CD4-positive, alpha-beta T cell treated with Interleukin-10 for 1 hour (primary cell): Measurements from ENCODE around the gene NTSR2.
"Not testable (repeated sequence)": the region's sequence is repeated elsewhere in the genome, so short reads cannot be mapped to it uniquely, and the experiment has no call there.

Experiments
- DNase-seq: peaks from one replicate; pipeline ENCODE4 v3.0.0-alpha.2; 2020

Gene NTSR2

DNA sequence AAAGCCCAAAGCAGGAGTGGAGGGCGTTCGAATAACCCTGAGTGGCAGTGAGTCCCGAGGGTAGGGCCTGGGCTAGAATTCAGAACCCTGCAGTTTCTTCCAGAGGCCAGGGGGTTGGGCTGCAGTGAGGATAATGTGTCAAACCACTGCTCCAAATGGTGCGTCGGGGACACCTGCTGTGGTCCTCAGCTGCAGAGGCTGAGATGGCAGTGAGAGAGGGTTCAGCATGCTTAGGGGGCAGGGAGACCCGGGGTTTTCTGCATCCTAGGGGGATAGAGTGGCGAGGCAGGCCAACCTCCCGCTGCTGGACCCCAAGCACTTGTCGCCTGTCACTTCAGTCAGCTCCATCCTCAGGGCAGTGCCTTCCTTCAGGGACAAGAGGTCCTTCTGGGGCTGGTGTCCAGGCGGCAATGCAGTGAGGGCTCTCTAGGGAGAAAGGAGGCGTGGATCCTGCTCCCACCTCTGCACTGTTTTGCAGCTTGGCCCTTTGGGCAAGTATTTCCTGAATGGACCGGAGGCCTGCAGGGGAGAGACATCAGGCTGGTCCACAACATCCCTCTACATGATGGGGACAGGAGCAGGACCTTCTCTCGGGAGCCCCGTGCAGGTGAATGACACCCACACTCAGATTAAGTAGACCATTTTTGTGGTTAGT is 8.4 kb upstream of the NTSR2 start:
- no peak for DNase-seq

DNA sequence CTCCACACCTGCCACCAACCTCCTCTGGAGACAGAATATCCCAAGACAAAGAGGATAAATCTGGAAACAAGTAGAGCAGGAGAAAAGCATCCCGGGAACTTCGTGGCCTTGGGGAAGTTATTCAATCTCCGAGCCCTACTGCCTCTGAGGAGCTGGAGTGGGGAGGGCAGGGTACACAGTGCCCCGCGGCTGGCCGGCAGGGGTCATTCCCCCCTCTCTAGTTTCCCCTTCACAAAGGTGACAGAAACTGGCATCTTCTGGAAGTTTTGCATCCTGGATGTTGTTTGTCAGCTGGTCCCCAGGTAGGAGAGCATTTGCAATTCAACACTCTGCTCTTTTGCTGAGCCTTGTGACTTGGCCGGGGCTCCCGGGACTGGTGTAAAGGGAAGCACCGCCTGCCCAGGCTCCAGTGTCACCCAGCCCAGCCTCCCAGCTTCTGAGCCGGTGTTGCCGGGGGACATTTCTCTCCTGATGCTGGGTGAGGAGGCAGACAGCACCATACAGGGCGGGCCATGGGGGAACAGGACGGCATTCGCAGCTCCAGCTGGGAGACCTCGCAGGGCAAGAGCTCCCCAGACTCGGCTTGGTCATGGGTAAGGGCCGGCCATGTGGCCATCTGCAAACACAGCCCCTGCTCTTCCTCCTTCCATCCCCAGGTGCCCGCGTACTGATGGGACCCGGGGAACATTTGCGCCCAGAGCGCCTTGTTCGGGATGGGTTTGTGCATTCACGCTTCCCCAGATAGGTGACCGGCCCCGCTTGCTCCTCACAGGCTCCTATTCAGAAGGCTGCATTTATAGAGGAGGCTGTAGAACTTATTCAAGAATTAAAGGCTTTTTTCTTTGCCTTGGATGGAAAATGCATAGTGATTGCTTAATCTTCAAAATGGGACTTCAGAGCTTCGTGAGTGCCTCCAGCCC is 7.4 kb upstream of the NTSR2 start:
- DNase-seq = no peak

GRCh38 chr2:11676640-11677039 is 6.6 kb upstream of the NTSR2 start:
- DNase-seq = no peak

- DNase-seq = no peak
These were observed 5.6 kb upstream of the NTSR2 start for GRCh38 chr2:11675423-11676112.

DNA sequence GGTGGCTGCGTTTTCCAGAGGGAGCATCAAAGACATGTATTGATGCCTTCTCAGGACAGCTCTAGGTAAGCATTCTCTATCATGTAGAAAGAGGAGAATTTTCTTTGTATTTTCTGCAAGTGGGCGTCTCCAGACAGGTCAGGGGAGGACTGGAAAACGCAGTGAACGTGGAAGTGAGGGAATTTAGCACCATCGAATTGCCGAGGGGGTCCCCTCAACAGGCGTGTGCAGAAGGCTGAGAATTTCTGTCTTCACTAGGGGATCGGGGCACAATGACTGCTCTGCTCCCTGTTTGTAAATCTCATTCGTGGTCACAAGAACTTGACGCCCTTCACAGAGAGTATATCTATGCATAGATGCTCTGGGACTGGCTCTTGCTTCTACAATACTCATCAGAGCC is 5.0 kb upstream of the NTSR2 start:
- DNase-seq = no peak

DNA sequence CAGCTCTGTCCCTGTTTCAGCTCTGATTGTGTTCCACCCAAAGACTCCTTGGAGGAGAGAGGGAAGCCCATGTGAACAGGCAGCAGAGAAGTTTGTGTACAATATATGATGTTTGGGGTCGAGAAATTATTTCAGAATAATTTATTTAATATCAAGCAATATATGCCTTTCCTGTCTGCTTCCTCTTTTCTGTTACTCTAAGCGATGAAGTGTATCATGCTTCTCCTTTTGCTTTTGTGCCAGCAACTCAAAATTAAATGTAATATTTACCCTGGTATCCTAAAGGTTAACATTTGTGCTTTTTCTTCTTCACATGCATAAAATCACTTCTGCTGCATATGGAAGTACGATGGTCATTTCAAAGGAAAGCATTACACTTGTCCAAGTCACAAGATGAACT is 2.4 kb upstream of the NTSR2 start:
- no peak for DNase-seq

DNA sequence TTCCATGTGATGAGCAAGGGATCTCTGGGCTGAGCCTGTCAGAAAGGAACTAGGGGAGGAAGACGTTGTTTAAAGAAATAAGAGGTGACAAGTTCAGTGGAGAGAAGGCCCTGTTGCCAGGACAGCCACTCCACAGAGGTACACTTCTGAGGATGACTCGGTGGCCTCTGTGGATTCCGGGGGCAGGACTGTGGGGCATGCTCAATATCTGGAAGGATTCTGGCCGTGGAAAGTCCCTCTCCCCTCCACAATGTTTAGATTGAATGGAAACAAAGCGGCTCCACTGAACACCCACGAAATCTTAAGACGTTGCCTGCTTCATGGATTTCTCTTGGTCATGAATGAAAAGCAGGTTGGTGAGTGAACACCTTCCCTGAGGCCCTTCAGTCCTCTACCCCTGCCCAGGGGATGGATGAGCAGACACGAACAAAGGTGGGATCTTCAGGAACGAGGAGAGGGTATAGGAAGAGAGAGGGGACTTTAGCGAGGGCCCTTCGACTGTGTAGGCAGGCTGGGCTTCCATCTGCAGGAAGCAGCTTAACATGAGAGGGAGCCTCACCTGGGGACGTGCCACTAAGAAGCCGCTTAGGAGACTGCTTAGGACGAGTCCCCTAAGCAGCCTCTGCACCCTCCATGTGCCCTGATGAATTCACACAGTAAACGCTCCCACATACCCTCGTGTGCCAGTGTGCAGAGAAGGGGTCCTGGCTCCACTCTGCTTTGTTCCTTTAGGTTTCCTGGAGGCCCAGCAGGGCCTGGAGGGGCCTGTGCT is 1.9 kb downstream of the NTSR2 start:
- DNase-seq = no peak

DNA sequence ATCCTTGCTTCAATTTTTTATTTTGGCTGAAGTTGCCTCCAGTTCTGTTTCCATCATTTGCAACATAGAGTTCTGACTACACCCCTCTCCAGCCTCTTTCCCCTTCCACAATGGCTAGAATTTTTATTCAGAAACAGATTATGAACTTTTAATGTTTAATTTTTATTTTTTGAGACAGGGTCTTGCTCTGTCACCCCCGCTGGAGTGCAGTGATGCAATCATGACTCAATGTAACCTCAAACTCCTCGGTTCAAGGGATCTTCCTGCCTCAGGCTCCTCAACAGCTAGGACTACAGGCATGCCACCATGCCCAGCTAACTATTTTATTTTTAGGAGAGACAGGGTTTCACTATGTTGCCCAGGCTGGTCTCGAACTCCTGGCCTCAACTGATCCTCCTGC is 2.8 kb downstream of the NTSR2 start:
- DNase-seq = no peak

DNA sequence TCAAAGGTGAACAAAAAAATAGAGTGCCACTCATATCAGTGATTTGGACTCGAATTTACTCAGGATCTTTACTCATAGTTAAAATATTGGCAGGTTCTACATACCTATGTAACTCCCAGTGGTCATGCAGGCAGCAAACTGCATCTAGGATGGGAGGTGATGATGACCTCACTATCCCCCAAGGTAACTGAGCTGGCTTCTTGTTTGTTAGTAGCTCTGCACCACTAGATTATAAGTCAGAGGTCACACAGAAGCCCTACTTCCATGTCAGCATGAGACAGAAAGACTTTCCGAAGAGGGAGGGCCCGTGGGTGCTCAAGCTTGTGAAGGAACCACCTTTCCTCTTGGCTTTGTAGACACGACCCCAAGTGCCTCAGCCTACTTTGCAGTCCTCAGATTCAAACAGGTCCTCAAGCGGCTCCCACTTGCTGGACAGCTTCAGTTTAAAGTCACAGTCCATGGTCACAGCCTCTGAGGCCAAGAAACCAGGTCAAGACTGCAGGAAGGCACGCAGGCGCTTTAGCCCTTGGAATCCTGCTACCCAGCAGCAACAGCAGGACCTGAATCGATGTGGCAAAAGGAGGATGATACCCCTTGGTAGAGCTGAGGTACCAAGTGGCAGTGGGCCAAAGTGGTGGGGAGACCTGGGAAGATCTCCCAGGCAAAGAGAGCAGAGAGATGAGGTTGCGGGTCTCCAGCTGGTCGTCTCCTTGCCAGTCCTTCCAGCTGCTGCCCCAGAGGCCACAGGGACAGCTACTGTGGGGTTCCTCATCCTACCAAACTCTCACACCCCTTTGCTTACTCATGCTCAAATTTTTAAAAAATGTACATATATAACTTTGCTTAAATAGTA is 4.3 kb downstream of the NTSR2 start:
- no peak for DNase-seq

- no peak for DNase-seq
These were observed 5.0 kb downstream of the NTSR2 start for GRCh38 chr2:11665028-11665427.

DNA sequence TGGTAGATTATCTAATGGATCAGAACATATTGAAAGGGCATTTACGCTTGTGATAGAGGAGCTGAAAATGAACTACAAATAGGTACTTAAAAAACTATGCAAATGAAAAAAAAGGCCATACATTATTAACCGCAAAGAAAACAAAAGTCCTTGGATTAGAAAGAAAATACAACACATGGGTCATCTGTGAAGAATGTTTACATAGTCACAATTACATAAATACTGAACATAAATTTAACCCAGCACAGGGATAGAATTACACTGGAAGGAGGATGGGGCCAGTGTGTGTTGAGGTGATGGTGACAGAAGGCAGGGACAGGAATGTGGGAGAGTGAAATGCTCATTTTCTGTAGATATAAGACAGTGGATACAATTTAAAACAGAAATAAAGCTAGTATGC is 6.6 kb downstream of the NTSR2 start:
- no peak for DNase-seq

DNA sequence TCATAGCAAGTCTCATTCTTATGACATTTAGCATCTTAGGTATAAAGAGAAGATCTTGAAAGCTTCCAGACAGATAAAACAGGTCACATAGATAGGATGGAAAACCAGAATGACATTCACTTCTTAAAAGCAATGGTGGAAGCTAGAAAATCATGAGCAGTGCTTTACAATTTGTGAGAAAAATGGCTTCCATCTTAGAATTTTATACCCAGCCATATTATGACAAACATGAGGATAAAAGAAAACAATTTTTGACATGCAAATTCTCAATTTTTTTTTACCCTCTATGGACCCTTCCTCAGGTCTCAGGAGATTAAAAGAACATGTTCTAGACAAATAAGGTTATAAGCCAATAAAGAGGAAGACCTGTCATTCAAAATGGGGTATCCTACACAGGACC is 7.1 kb downstream of the NTSR2 start:
- DNase-seq = no peak

GRCh38 chr2:11661891-11662435 is 8.0 kb downstream of the NTSR2 start:
- DNase-seq = no peak

DNA sequence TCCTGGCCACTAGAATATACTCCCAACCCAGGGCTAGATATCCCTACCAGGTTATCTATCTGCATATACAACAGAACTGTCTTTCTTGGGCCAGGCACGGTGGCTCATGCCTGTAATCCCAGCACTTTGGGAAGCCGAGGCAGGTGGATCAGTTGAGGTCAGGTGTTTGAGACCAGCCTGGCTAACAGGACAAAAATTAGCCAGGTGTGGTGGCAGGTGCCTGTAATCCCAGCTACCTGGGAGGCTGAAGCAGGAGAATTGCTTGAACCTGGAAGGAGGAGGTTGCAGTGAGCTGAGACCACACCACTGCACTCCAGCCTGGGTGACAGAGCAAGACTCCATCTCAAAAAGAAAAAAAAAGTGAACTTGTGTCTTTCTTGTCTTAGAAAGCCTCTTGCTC is 9.6 kb downstream of the NTSR2 start:
- DNase-seq = not testable (repeated sequence)

DNA sequence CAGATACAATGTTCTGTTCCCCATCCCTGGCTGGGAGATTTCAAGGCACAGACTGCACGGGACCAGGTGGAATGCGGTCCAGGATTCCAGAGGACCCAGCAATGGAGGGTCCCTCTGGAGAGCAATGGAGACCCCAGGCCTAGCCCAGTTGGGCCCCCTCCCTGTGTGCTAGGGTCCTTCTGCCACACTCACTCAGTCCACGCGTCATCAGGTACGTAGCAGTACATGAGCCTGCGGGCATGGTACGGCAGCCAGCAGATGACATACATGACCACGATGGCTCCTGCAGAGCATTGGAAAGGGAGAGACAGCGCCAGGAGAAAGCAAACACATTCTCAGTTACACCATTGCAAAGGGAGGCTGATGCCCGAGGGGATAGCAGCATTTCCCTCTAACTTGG is 10.1 kb downstream of the NTSR2 start:
- DNase-seq = no peak

DNA sequence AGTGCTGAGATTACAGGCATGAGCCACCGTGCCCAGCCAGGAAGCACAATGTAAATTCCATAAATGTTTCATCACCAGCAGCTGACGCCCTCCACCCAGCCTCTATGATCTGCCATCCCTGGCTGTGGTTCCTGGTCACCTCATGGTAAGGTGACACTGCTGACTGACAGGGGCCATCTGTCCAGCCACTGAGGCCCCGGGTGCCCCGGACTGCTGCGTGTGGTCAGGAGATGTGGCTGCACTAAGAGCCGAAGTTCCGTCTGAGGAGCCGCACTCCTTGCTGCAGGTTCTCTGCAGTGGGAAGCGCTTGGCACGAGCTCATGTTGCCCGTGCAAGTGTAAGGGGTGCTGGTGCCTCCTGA is 10.9 kb downstream of the NTSR2 start:
- DNase-seq = no peak

GRCh38 chr2:11658208-11659114 is 11.5 kb downstream of the NTSR2 start:
- no peak for DNase-seq

DNA sequence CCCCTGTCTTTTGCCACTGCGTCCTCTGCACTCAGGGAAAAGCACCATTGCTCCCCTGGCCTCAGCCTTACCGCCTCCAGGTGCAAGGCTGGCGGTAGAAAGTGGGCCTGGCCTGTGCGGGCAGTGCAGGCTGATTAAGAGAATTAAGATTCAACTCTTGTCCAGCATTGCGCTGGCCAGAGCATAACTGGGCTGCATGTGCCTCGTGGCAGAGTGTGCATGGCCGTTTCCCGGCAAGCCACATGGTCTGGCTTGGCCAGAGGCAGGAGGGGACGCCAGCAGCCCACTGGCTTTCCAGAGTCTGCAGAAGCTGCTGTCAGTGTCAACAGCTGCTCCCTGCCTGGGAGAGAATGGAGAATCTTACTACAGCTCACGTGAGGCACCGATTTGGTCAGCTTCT is 12.3 kb downstream of the NTSR2 start:
- no peak for DNase-seq

DNA sequence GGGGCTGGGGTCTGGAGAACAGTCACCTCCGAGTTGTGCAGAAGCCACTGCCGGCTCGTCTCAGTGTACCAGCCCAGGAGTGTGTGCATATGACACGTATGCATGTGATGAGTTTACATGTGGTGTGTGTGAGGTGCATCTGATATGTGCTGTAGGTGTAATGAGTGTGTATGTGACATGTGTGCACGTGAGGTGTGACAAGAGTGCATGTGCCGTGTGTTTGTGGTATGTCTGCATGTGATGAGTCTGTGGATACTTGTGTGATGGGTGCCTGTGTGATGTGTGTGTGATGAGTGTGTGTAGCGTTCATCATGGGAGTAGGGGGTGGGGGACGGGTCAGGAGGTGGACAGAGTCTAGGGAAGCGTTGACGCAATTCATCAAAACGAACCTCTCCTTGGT is 12.8 kb downstream of the NTSR2 start:
- DNase-seq = no peak

DNA sequence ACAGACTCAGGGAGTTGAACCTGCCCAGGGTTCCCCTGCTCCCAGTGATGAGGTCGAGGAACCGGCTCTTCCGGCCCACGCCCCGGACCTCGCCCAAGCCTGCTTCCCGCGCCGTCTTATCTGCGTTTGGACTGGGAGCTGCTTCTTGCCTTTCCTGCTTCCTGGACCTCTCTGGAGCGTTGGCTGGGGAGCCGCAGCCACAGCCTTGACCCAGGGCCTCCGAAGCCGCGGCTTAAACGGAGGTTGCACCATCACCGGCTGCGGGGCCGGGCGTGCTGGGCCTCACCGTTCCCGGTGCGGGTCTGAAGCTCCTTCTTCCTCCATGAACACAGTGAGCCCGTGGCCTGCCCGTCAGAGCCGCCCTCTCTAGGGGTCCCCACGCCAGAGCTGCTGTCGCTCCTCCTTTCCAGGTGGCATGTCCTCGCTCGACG is 13.3 kb downstream of the NTSR2 start:
- no peak for DNase-seq

GRCh38 chr2:11656252-11656651 is 13.7 kb downstream of the NTSR2 start:
- no peak for DNase-seq
